Activated T-helper 1 cell treated with anti-CD3 and anti-CD28 coated beads, Interleukin-12 subunit alpha, Interleukin-12 subunit beta, Interleukin-2, Interleukin-4 antibody, amounts not matched to agents 30 ng/mL and 10 ng/mL and 1 ng/mL, durations not matched to agents 14 hours and 24 hours and 36 hours (primary cell): Measurements from ENCODE around the gene COMMD2. TPM values are rescaled to one million over a fixed set of nuclear protein-coding genes. Genes with fewer than 3 reads are reported as not detected.
A peak's percentile ranks its signal among the peaks of the same experiment; 100 is the strongest.

Experiments used
- DNase-seq: peaks from one replicate; pipeline ENCODE4 v3.0.0; 2021; ENCODE audit warnings: low spot score
- H3K27ac Mint-ChIP-seq: one replicate; pipeline ENCODE4 v1.8.0; 2021; ENCODE audit warnings: mild to moderate bottlenecking, mixed read lengths
- H3K27me3 Mint-ChIP-seq: one replicate; pipeline ENCODE4 v1.8.0; 2022; ENCODE audit warnings: mild to moderate bottlenecking, moderate library complexity, mixed read lengths; ENCODE audit not compliant: insufficient read depth
- H3K36me3 Mint-ChIP-seq: one replicate; pipeline ENCODE4 v1.8.0; 2021; ENCODE audit warnings: low read depth, mixed read lengths
- H3K4me1 Mint-ChIP-seq: one replicate; pipeline ENCODE4 v1.8.0; 2021; ENCODE audit warnings: low read depth, mixed read lengths
- H3K4me3 Mint-ChIP-seq: one replicate; pipeline ENCODE4 v1.8.0; 2021; ENCODE audit warnings: mild to moderate bottlenecking, moderate library complexity, mixed read lengths
- H3K9me3 Mint-ChIP-seq: one replicate; pipeline ENCODE4 v1.8.0; 2021; ENCODE audit warnings: mixed read lengths
- intact Hi-C: fragments of 100-400 bp; cut with micrococcal nuclease; formaldehyde crosslinking; loops from one replicate; pipeline ENCODE4 v1.15.1; 2024
- total RNA-seq: library from RNA; stranded (reverse); gene quantifications from 2 replicates; pipeline ENCODE4 v1.2.3, GENCODE V29; 2022

Gene COMMD2
- total RNA-seq, 1 donor from 2014 or later: 44.2 TPM

DNA sequence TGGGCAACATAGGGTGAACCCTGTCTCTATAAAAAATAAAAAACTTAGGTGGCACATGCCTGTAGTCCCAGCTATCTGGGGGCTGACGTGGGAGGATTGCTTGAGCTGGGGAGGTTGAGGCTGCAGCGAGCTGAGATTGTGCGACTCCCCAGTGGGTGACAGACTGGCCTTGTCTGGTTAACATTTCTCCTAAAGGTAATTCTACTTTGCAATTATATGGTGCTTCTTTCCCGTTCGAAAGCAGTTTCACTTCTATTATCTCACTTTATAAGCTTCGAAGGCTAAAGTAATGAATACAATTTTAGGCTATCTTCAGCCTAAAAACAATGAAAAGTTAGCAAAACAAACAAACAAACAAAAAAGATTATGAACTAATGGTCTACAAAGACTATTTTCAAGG lies 35.3 kb downstream of the COMMD2 start:
- no peak for DNase-seq
- Mint-ChIP-seq H3K4me1 (no peaks in the 10 kb centered on the region), H3K27ac (no peak overlapping the region), H3K4me3 (no peak overlapping the region), H3K9me3 (peaks cover 12% of the 10 kb centered on the region), H3K27me3 (peaks cover 8% of the 10 kb centered on the region), H3K36me3 (no peaks in the 10 kb centered on the region)
- intact Hi-C loops: loop anchor here (1.0 to 5.0 kb wide), 6 partner anchors 60 to 225 kb away; partner anchors contain the start of gene WWTR1

DNA sequence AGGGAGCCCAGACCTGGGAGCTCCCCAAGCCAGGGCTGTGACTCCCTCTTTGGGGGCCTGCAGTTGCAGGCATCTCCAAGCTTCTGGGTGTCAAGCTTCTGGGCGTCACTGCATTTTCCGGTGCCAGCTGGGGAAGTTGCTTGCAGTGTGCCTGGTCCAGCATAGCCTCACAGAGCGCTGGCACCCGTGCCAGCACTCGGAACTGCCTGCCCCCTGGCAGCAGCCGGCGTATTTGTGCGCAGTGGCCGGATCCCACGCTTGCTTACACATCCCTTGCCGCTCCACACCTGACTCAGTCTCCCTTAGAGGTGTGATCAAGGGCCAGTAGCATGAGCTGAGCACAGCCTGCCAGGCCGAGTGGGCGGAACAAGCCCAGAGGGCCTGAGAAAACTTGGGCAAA lies 37.0 kb downstream of the COMMD2 start:
- Mint-ChIP-seq H3K4me3 (no peak overlapping the region), H3K27ac (no peak overlapping the region), H3K27me3 (peaks cover 9% of the 10 kb centered on the region), H3K36me3 (no peaks in the 10 kb centered on the region), H3K9me3 (no peaks in the 10 kb centered on the region), H3K4me1 (no peaks in the 10 kb centered on the region)
- intact Hi-C loops: loop anchor here (5.0 kb wide), 2 partner anchors 58 to 223 kb away; partner anchors contain the start of gene WWTR1
- no peak for DNase-seq

DNA sequence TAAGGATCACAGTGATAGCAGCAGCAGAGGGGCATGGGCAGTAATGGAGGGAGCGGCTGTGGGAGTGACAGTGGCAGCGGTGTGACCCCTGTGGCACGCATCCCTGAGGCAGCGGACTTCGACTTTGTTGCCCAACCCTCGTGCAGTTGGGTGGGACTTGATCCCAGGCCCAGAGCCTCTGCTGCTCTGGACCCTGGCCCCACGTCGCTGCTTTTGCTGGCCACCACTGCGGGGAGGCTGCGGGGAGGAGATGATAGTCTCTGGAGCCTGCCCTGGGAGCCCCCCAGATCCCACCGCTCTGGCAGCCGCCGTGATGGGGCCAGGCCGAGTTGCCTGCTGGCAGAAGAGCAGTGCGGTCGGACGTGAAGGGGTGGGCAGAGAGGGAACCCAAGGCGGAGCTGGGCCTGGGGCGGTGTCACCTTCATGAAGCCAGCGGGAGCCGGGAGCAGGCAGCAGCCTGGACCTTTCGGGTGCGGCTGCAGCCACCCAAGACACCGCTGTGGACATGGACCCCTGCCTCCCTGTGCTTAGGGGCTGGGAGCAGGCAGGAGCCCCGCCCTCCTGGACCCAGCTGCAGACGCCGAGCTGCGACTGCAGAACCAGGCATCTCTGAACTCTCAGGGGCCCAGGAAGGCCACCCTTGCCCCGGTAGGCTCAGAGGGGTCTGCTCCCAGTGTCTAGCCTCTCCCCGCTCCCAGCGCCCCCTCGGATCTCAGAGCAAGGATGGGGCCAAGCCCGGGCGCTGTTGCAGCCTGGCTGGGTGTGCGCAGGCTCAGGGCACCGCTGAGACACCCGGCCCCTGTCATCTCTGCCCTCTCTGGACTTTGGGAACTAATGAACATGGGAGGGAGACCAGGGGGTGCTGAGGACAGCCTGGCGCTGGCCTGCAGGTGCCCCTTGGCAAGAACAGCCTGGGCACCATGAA lies 38.3 kb downstream of the COMMD2 start:
- no peak overlapping the region for H3K4me3 Mint-ChIP-seq
- H3K9me3 Mint-ChIP-seq: no peaks in the 10 kb centered on the region
- DNase-seq: no peak
- H3K27ac Mint-ChIP-seq: no peak overlapping the region
- H3K4me1 Mint-ChIP-seq: no peaks in the 10 kb centered on the region
- intact Hi-C loops: no loop called here
- H3K27me3 Mint-ChIP-seq: peaks cover 9% of the 10 kb centered on the region
- H3K36me3 Mint-ChIP-seq: no peaks in the 10 kb centered on the region

DNA sequence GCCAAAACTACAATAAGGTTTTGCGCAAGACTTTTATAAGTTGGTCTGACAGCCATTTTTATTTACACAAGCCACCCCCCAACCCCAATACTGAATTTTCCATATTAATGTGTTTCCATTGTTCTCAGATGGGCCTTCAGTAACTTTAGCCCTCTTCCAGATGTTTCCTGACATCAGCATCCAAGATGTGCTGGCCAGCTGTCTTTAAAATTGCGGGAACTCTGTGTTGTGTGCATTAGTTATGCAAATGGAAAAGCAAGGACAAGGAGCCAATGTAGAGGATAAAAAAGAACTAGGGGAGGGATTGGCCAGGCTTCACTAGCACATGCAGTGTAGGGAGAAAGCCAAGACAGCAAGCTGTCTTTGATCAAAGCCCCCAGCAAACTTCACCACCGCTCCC lies 45.4 kb downstream of the COMMD2 start:
- intact Hi-C loops: no loop called here
- Mint-ChIP-seq H3K4me1 (peaks cover 25% of the 10 kb centered on the region), H3K27me3 (peaks cover 9% of the 10 kb centered on the region), H3K36me3 (no peaks in the 10 kb centered on the region), H3K9me3 (peaks cover 3% of the 10 kb centered on the region), H3K27ac (no peak overlapping the region), H3K4me3 (no peak overlapping the region)
- DNase-seq: no peak

DNA sequence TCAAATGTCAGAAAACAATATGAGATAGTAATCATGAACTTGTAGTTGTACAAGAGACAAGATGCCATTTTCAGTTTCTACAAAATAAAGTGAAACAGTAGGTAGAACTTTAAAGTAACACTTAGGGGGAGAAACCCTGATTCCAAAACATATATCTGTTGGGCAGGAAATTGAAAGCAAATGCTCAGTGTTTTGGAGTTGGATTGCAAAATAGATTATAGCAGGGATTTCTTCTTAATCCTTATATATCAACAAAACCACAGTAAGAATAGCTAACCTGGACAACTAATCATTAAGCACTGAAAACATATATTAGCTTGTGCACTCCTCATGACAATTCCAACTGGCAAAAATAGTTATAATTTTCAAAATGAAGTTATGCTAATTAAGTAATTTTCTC lies 46.9 kb downstream of the COMMD2 start:
- Mint-ChIP-seq H3K27me3 (no peaks in the 10 kb centered on the region), H3K36me3 (no peaks in the 10 kb centered on the region), H3K4me3 (no peak overlapping the region), H3K27ac (no peak overlapping the region), H3K9me3 (peaks cover 4% of the 10 kb centered on the region), H3K4me1 (peaks cover 33% of the 10 kb centered on the region)
- intact Hi-C loops: no loop called here
- no peak for DNase-seq

DNA sequence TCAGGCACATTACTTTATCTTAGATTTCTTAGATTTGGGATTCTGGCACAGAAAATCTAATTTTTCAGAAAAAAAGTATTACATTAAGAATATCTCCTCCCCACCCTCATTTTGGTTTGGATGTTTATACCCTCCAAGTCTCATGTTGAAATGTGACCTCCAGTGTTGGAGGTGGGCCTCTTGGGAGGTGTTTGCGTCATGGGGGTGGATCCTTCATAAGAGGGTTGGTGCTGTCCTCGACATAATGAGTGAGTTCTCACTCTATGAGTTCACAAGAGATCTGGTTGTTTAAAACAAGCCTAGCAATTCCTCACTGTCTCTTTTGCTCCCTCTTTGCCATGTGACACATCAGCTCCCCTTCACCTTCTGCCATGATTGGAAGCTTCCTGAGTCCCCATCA lies 48.8 kb downstream of the COMMD2 start:
- no peaks in the 10 kb centered on the region for H3K27me3 Mint-ChIP-seq
- intact Hi-C loops: loop anchor here (1.0 kb wide), 3 partner anchors 24 to 127 kb away; partner anchors contain the start of gene COMMD2
- H3K27ac Mint-ChIP-seq: no peak overlapping the region
- DNase-seq: no peak
- H3K4me3 Mint-ChIP-seq: no peak overlapping the region
- H3K36me3 Mint-ChIP-seq: no peaks in the 10 kb centered on the region
- H3K9me3 Mint-ChIP-seq: peaks cover 13% of the 10 kb centered on the region
- peaks cover 33% of the 10 kb centered on the region for H3K4me1 Mint-ChIP-seq

DNA sequence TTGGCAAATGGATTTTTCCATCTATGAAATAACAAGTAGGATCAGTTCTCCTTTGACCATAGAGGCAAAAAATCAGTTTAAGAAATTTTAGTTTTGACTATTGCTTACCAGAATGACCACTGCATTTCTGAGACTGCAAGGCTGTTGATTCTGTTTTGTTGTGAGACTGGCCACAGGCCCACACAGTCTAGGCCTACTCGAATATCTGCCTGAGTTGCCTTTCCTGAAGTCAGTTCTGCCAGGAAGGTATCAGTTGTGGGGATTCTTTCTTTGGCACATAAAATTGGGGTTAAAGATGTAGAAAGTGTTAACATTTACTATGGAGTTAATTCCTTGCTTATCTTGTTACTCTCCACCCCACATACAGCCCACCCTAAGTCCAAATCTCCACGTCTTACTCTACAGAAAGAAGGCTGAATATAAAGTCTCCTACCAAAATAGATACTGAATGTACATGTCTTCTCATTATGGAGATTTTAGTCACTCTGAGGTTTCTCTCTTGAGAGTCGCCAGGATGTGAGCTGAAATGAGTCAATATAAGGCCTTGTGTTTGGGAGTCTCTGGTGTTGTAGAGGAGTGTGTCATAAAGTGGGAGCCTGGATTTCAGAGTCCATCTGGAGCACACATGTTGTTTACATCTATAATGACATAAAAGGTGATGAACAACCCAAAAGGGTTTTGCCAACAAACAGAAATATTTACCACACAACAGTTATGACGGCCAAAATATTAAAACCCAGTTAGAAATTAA lies 49.4 kb downstream of the COMMD2 start:
- Mint-ChIP-seq H3K36me3 (no peaks in the 10 kb centered on the region), H3K27ac (peak overlapping the region; percentile 64), H3K27me3 (no peaks in the 10 kb centered on the region), H3K4me1 (peaks cover 33% of the 10 kb centered on the region), H3K9me3 (peaks cover 19% of the 10 kb centered on the region), H3K4me3 (no peak overlapping the region)
- intact Hi-C loops: loop anchor here (1.0 kb wide), 5 partner anchors 24 to 127 kb away; partner anchors contain the start of gene COMMD2
- no peak for DNase-seq

DNA sequence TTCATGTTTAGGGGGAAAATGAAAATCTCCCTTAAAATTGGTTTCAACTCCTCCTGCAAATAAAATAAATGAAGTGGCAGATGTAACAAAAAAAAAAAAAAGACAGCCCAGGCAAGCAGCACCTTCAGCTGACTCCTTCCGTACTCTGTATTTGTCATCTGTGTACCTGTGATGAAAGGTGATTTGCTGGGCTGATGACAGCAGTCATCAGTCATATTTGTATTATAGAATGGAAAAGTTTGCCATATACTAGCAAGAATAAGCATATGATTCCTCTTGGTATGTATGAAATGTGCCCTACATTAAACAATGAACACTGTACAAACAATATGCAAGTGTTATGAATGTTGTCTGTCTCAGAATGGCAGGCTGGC lies 50.3 kb downstream of the COMMD2 start:
- Mint-ChIP-seq H3K4me1 (peaks cover 33% of the 10 kb centered on the region), H3K4me3 (peak overlapping the region; percentile 60), H3K27me3 (no peaks in the 10 kb centered on the region), H3K36me3 (no peaks in the 10 kb centered on the region), H3K9me3 (peaks cover 28% of the 10 kb centered on the region), H3K27ac (peak overlapping the region; percentile 66)
- no peak for DNase-seq
- intact Hi-C loops: loop anchor here (1.0 kb wide), 2 partner anchors 81 to 122 kb away; no protein-coding TSS in a partner anchor

DNA sequence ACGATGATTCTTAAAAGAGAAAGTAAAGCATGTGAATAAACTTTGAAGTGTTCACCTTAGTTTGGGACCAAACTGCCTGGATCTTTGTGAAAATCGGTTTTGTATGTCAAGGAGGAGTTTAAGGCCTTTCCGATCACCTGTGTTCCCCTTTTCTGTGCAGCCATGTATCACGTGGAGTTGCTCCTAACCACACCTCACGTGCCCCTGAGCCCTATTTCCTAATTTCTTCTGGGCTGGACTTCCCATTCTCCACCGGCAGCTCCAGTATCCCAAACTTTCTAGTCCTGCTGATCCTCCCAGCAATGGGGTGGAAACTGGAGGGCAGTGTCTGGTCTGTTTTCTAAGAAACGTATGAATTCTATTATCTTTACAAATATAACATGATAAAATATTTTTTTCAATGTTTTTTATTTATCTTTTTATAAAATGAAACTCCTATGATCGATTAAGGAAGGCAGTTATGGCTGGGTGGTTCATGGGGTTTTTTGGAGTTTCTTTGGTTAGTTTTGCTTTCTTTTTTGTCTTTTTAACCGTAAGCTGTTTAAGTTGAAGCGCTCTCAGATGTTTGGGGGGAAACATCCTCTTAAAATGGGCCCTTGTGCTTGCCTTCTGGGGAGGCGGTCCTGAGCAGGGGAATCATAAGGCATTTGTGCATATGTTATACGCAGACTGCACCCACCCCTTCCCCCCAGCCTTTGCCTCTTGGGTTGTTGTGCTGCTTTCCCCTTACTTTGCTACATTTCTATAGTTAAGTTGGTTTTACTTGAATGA lies 50.9 kb downstream of the COMMD2 start:
- Mint-ChIP-seq H3K27me3 (no peaks in the 10 kb centered on the region), H3K36me3 (no peaks in the 10 kb centered on the region), H3K4me1 (peaks cover 33% of the 10 kb centered on the region), H3K9me3 (peaks cover 33% of the 10 kb centered on the region), H3K4me3 (peak overlapping the region; percentile 60), H3K27ac (peak overlapping the region; percentile 66)
- intact Hi-C loops: no loop called here
- no peak for DNase-seq

Other genes starting within 250 kb of the COMMD2 start
- gene WWTR1, start 94.5 kb downstream of the COMMD2 start, total RNA-seq: 0.57 and 0.81 TPM in 2 replicates
- gene ANKUB1, start 40.1 kb upstream of the COMMD2 start, total RNA-seq: not detected in 2 replicates
- gene RNF13, start 60.7 kb upstream of the COMMD2 start, total RNA-seq: 41.1 and 41.6 TPM in 2 replicates
- 0.42 and 0.47 TPM in 2 replicates for gene PFN2, start 218.4 kb upstream of the COMMD2 start, total RNA-seq